Neutrophil (primary cell): ENCODE data around the gene NBEA.

Experiments used
- H3K27ac ChIP-seq: fragments of 200-600 bp; sonication (generic); 2 replicates; pipeline ENCODE4 v1.5.1; 2016; ENCODE audit warnings: mild to moderate bottlenecking, moderate library complexity
- H3K27me3 ChIP-seq: fragments of 200-600 bp; sonication (generic); 2 replicates; pipeline ENCODE4 v1.6.0; 2016; ENCODE audit warnings: mild to moderate bottlenecking
- H3K36me3 ChIP-seq: fragments of 200-600 bp; sonication (generic); 2 replicates; pipeline ENCODE4 v1.5.1; 2017
- H3K4me1 ChIP-seq, 2 experiments: fragments of 200-600 bp in 1 of 2; sonication (generic) in 1 of 2; 1 replicate in 1 of 2; 2 replicates in 1 of 2; pipeline versions ENCODE4 v1.5.1 to v1.6.1; 2013 to 2016; ENCODE audit warnings: low read depth in 1 of 2, low read length in 1 of 2, mild to moderate bottlenecking in 1 of 2, moderate library complexity in 1 of 2; ENCODE audit not compliant: control insufficient read depth in 1 of 2, insufficient read depth in 1 of 2
- H3K4me3 ChIP-seq, 2 experiments: fragments of 200-600 bp in 1 of 2; sonication (generic) in 1 of 2; 1 replicate in 1 of 2; 2 replicates in 1 of 2; pipeline ENCODE4 v1.5.1; 2013 to 2016; ENCODE audit warnings: low read depth in 1 of 2, low read length in 1 of 2, mild to moderate bottlenecking in 1 of 2, moderate library complexity in 1 of 2
- H3K9me3 ChIP-seq: fragments of 200-600 bp; sonication (generic); 2 replicates; pipeline ENCODE4 v1.5.1; 2016
- TF ChIP-seq, protein P1 (sequence below): fragments of 200-600 bp; sonication (generic); IDR thresholded peaks from 2 replicates; pipeline ENCODE4 v1.5.1; 2016; ENCODE audit warnings: antibody characterized with exemption

The NBEA gene

DNA sequence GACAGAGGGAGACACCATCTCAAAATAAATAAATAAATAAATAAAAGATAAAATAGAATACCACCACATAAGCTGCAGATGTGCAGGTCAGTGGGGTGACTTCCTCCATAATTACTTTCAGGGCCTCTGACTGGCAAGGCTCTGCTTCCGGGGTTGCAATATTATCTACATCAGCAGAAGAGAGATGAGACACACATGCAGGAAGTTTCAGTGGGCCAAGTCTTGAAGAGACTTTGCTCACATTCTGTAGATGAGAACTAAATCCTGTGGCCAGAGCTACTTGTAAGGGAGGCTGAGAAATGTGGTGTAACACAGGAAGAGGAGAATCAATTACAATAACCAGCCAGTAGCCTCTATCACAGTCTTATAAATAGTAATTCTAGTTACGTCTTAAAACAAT is 624.3 kb downstream of the NBEA start:
- TF ChIP-seq, protein P1, sequence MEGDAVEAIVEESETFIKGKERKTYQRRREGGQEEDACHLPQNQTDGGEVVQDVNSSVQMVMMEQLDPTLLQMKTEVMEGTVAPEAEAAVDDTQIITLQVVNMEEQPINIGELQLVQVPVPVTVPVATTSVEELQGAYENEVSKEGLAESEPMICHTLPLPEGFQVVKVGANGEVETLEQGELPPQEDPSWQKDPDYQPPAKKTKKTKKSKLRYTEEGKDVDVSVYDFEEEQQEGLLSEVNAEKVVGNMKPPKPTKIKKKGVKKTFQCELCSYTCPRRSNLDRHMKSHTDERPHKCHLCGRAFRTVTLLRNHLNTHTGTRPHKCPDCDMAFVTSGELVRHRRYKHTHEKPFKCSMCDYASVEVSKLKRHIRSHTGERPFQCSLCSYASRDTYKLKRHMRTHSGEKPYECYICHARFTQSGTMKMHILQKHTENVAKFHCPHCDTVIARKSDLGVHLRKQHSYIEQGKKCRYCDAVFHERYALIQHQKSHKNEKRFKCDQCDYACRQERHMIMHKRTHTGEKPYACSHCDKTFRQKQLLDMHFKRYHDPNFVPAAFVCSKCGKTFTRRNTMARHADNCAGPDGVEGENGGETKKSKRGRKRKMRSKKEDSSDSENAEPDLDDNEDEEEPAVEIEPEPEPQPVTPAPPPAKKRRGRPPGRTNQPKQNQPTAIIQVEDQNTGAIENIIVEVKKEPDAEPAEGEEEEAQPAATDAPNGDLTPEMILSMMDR, result no peak

DNA sequence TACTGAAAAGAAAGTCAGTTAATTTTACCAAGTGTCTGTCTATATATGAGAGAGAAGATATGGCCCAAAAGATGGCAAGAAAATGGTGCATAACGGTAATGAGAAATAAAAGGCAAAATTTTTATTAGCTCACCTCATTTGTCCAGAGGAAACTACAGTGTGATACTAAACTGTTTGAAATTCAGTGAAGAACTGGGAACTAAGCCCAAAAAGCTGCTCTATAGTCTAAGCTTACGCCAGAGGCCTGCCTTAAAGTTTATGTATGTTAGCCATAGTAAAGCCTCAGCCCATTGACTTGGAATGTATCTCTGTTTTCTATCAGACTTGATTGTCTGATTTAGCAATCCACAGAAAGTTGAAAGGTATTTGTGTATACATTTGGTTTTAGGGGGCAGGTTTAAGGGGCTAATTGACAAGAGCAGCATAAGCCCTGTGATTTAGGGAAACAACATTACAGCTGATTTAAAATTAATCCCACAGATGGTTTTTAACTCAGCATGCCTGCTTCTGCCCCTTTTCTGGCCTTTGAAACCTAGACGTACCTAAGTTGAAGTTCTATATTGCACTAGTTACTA is 625.4 kb downstream of the NBEA start:
- Histone ChIP-seq H3K27me3 (no peaks in the 10 kb centered on the region), H3K9me3 (no peaks in the 10 kb centered on the region), H3K4me3 (no peak overlapping the region), H3K36me3 (no peaks in the 10 kb centered on the region), H3K4me1 (no peaks in the 10 kb centered on the region), H3K27ac (no peak overlapping the region)
- TF ChIP-seq, protein P1, result no peak

More for the DNA sequence above, 624.3 kb downstream of the NBEA start:
- H3K9me3 ChIP-seq, result no peaks in the 10 kb centered on the region
- H3K4me3 ChIP-seq, result no peak overlapping the region
- H3K27me3 ChIP-seq, result no peaks in the 10 kb centered on the region
- no peaks in the 10 kb centered on the region for H3K4me1 ChIP-seq
- no peak overlapping the region for H3K27ac ChIP-seq
- H3K36me3 ChIP-seq, result no peaks in the 10 kb centered on the region

DNA sequence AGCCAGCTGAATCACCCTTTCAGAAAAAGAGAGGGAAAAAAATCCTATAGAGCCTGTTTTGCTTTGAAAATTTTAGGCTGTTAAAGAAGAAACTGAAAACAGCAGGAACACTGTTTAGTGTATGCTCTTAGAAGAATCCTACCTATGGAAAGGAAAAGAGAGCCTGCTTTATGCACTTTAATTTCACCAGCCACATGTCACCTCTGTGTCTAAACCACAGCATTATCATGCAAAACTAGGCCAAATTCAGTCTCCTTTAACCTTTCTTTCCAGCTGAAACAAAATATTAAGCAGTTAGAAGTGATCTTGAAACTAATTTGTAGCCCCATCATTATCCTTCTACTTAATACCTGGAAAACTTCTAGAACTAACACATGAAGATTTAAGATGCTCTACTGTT is 631.6 kb downstream of the NBEA start:
- Histone ChIP-seq H3K36me3 (no peaks in the 10 kb centered on the region), H3K4me3 (no peak overlapping the region), H3K9me3 (no peaks in the 10 kb centered on the region), H3K27me3 (no peaks in the 10 kb centered on the region), H3K4me1 (no peaks in the 10 kb centered on the region), H3K27ac (no peak overlapping the region)
- TF ChIP-seq, protein P1, result no peak

DNA sequence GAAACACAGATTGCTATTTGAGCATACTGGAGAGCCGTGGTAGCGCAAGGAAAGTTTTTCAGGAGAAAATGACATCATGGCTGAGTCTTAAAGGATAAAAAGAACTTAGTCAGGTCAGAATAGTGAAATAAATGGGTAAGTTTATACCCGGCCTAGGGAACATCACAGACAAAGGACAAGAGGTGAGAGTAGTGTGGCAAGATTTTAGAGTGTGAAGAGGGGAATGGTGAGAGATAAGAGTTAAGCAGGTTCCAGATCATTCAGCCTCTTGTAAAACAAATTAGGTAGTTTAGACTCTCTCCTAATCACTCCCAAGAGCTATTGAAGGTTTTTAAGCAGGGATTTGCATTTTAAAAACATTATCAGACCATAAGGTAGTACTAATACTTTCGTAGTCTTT is 650.4 kb downstream of the NBEA start:
- Histone ChIP-seq H3K27me3 (no peaks in the 10 kb centered on the region), H3K27ac (no peak overlapping the region), H3K4me1 (no peaks in the 10 kb centered on the region), H3K4me3 (no peak overlapping the region), H3K9me3 (no peaks in the 10 kb centered on the region), H3K36me3 (no peaks in the 10 kb centered on the region)
- TF ChIP-seq, protein P1, result no peak

DNA sequence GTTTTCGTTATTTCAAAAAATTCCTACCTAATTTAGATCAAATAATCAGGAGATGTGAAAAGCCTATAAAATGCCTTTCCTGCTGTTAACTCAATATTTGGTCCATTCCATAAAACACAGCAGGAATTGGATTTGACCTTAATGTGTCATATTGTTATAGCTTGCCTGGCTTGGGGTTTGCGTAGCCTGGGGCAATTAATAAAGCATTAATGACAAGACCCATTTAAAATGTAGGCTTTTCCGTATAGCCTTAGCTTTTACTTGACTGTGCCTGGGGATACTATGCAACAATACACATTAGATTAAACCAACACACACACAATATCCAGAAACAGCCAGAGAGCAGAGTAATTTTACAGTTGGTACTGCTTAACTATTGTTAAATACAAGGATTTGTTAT is 651.6 kb downstream of the NBEA start:
- Histone ChIP-seq H3K27me3 (no peaks in the 10 kb centered on the region), H3K9me3 (no peaks in the 10 kb centered on the region), H3K36me3 (no peaks in the 10 kb centered on the region), H3K27ac (no peak overlapping the region), H3K4me1 (no peaks in the 10 kb centered on the region), H3K4me3 (no peak overlapping the region)
- TF ChIP-seq, protein P1, result no peak

DNA sequence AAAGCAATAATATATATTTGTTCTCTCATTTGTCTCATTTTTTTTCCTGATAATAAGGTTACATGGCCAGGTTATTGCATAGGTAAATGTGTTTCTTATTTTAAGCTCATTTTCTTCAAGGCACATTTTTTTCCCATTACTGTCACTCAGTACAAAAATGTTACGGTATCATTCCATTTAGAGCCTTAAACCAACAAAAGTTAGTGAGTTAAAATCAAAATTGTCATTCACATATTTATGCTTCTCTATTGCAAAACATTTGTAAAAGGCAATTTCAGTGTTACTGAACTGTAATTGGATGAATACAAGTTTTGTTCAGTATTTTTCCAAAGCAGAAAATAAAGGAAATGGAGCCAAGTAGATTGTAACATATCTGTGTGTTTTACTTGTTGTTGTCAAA is 652.0 kb downstream of the NBEA start:
- Histone ChIP-seq H3K27ac (no peak overlapping the region), H3K9me3 (no peaks in the 10 kb centered on the region), H3K27me3 (no peaks in the 10 kb centered on the region), H3K36me3 (no peaks in the 10 kb centered on the region), H3K4me1 (no peaks in the 10 kb centered on the region), H3K4me3 (no peak overlapping the region)
- TF ChIP-seq, protein P1, result no peak
